Vagina (tissue), 2 donors: Measurements from ENCODE around the gene SLC11A2. TPM values are rescaled to one million over a fixed set of nuclear protein-coding genes. Genes with fewer than 3 reads are reported as not detected.
"Not testable (repeated sequence)": the region's sequence is repeated elsewhere in the genome, so short reads cannot be mapped to it uniquely, and the experiment has no call there.

Experiments used
- DNase-seq, 2 donors: peaks; one replicate each; pipeline ENCODE4 v3.0.0-alpha.2; 2017; ENCODE audit errors: extremely low spot score in 2 of 2
- H3K27ac ChIP-seq: fragments of 200-600 bp; sonication (generic); one replicate; pipeline ENCODE4 v1.5.1; 2019
- H3K27me3 ChIP-seq: fragments of 200-600 bp; sonication (generic); one replicate; pipeline ENCODE4 v1.5.1; 2019
- H3K36me3 ChIP-seq, 2 donors: fragments of 200-600 bp; sonication (generic); one replicate each; pipeline ENCODE4 v1.5.1; 2017 to 2019
- H3K4me1 ChIP-seq: fragments of 200-600 bp; sonication (generic); one replicate; pipeline ENCODE4 v1.5.1; 2019
- H3K4me3 ChIP-seq, 2 donors: fragments of 200-600 bp; sonication (generic); 1 replicate in 1 of 2; 2 replicates in 1 of 2; pipeline ENCODE4 v1.5.1; 2016 to 2019
- H3K9me3 ChIP-seq: fragments of 200-600 bp; sonication (generic); one replicate; pipeline ENCODE4 v1.5.1; 2019
- CTCF ChIP-seq, 3 experiments: fragments of 450-650 bp in 2 of 3; fragments of 200-600 bp in 1 of 3; sonication (generic) in 1 of 3; IDR thresholded peaks; one replicate each; pipeline ENCODE4 v1.5.1; 2017 to 2019; ENCODE audit warnings: antibody characterized with exemption in 3 of 3, mild to moderate bottlenecking in 2 of 3, moderate library complexity in 2 of 3
- POLR2A ChIP-seq, 2 donors: fragments of 450-650 bp; IDR thresholded peaks; one replicate each; pipeline ENCODE4 v1.6.1; 2017; ENCODE audit warnings: antibody characterized with exemption in 2 of 2, mild to moderate bottlenecking in 2 of 2, moderate library complexity in 2 of 2
- POLR2AphosphoS5 ChIP-seq, 2 donors: sonication (generic); formaldehyde crosslinking; IDR thresholded peaks; one replicate each; pipeline ENCODE4 v1.9.0; 2017; ENCODE audit warnings: antibody characterized with exemption in 2 of 2, mild to moderate bottlenecking in 2 of 2, low read depth in 1 of 2; ENCODE audit not compliant: insufficient read depth in 1 of 2
- intact Hi-C: fragments of 100-400 bp; cut with DNase I; formaldehyde crosslinking; loops from one replicate; pipeline ENCODE4 v1.15.1; 2023
- total RNA-seq: library from RNA; depleted of rRNA; stranded (reverse); fragments of >200 nt; gene quantifications from one replicate; pipeline ENCODE4 v1.2.3, GENCODE V29; 2016

Gene SLC11A2
- total RNA-seq, 1 donor from 2014 or later, result 40.8 TPM

- Histone ChIP-seq H3K27me3 (no peaks in the 10 kb centered on the region), H3K9me3 (no peaks in the 10 kb centered on the region), H3K4me3 (no peak overlapping the region), H3K36me3 (no peaks in the 10 kb centered on the region), H3K27ac (no peak overlapping the region), H3K4me1 (no peaks in the 10 kb centered on the region)
- no peak for DNase-seq
- no peak for TF ChIP-seq POLR2A (IDR thresholded peaks at IDR 0.05)
- intact Hi-C loops, result no loop called here
These were observed 54.2 kb downstream of the SLC11A2 start for GRCh38 chr12:50971946-50972345.

- Histone ChIP-seq H3K9me3 (no peaks in the 10 kb centered on the region), H3K4me1 (no peaks in the 10 kb centered on the region), H3K27me3 (no peaks in the 10 kb centered on the region), H3K36me3 (no peaks in the 10 kb centered on the region), H3K27ac (no peak overlapping the region), H3K4me3 (no peak overlapping the region)
- DNase-seq, result no peak
- intact Hi-C loops, result no loop called here
- TF ChIP-seq CTCF (IDR thresholded peaks at IDR 0.05) (no peak), POLR2A (IDR thresholded peaks at IDR 0.05) (no peak), POLR2AphosphoS5 (IDR thresholded peaks at IDR 0.05; ENCODE audit: insufficient read depth in 1 of 2, low read depth in 1 of 2) (no peak)
These were observed 61.8 kb downstream of the SLC11A2 start for GRCh38 chr12:50964432-50964831.

GRCh38 chr12:50961708-50962107, 64.5 kb downstream of the SLC11A2 start:
- TF ChIP-seq POLR2AphosphoS5 (IDR thresholded peaks at IDR 0.05; ENCODE audit: insufficient read depth in 1 of 2, low read depth in 1 of 2) (no peak), POLR2A (IDR thresholded peaks at IDR 0.05) (no peak), CTCF (IDR thresholded peaks at IDR 0.05) (no peak)
- Histone ChIP-seq H3K4me1 (no peaks in the 10 kb centered on the region), H3K27ac (no peak overlapping the region), H3K36me3 (no peaks in the 10 kb centered on the region), H3K4me3 (no peak overlapping the region), H3K9me3 (no peaks in the 10 kb centered on the region), H3K27me3 (no peaks in the 10 kb centered on the region)
- intact Hi-C loops, result no loop called here
- no peak for DNase-seq

GRCh38 chr12:50960130-50960529, 66.1 kb downstream of the SLC11A2 start:
- no peaks in the 10 kb centered on the region for H3K27me3 ChIP-seq
- TF ChIP-seq POLR2AphosphoS5 (IDR thresholded peaks at IDR 0.05; ENCODE audit: insufficient read depth in 1 of 2, low read depth in 1 of 2) (no peak), POLR2A (IDR thresholded peaks at IDR 0.05) (no peak), CTCF (IDR thresholded peaks at IDR 0.05) (no peak)
- no peak for DNase-seq
- no peaks in the 10 kb centered on the region for H3K9me3 ChIP-seq
- no peaks in the 10 kb centered on the region for H3K36me3 ChIP-seq
- no peak overlapping the region for H3K27ac ChIP-seq
- intact Hi-C loops, result no loop called here
- H3K4me3 ChIP-seq, result no peak overlapping the region
- H3K4me1 ChIP-seq, result no peaks in the 10 kb centered on the region

GRCh38 chr12:50955697-50956096, 70.5 kb downstream of the SLC11A2 start:
- no peak overlapping the region for H3K4me3 ChIP-seq
- H3K9me3 ChIP-seq, result no peaks in the 10 kb centered on the region
- TF ChIP-seq POLR2AphosphoS5 (IDR thresholded peaks at IDR 0.05; ENCODE audit: insufficient read depth in 1 of 2, low read depth in 1 of 2) (no peak), POLR2A (IDR thresholded peaks at IDR 0.05) (no peak), CTCF (IDR thresholded peaks at IDR 0.05) (no peak)
- no peak overlapping the region for H3K27ac ChIP-seq
- H3K27me3 ChIP-seq, result no peaks in the 10 kb centered on the region
- H3K4me1 ChIP-seq, result no peaks in the 10 kb centered on the region
- DNase-seq, result no peak
- no peaks in the 10 kb centered on the region for H3K36me3 ChIP-seq
- intact Hi-C loops, result no loop called here

- intact Hi-C loops, result no loop called here
These were observed 70.9 kb downstream of the SLC11A2 start for GRCh38 chr12:50955288-50955687.

GRCh38 chr12:50954789-50955188, 71.4 kb downstream of the SLC11A2 start:
- H3K9me3 ChIP-seq, DNase-seq, H3K36me3 ChIP-seq, H3K4me3 ChIP-seq, H3K27ac ChIP-seq, intact Hi-C loops, H3K27me3 ChIP-seq, H3K4me1 ChIP-seq: not testable (repeated sequence)

More at GRCh38 chr12:50955288-50955687, 70.9 kb downstream of the SLC11A2 start:
- DNase-seq, result no peak
- H3K4me1 ChIP-seq, result no peaks in the 10 kb centered on the region
- H3K27me3 ChIP-seq, result no peaks in the 10 kb centered on the region
- no peak overlapping the region for H3K4me3 ChIP-seq
- no peaks in the 10 kb centered on the region for H3K36me3 ChIP-seq
- no peak overlapping the region for H3K27ac ChIP-seq
- H3K9me3 ChIP-seq, result no peaks in the 10 kb centered on the region
- no peak for TF ChIP-seq CTCF (IDR thresholded peaks at IDR 0.05)
- no peak for TF ChIP-seq POLR2A (IDR thresholded peaks at IDR 0.05)
- TF ChIP-seq POLR2AphosphoS5 (IDR thresholded peaks at IDR 0.05; ENCODE audit: insufficient read depth in 1 of 2, low read depth in 1 of 2), result no peak
